Measurements from ENCODE around the gene NEDD8.

NEDD8 gene

GRCh38 chr14:24192933-24193332, 39.2 kb downstream of the NEDD8 start:
- FAIRE-seq: no peak
- DNase-seq (ENCODE audit: insufficient read length, low spot score): no peak
- TF ChIP-seq, protein P1, sequence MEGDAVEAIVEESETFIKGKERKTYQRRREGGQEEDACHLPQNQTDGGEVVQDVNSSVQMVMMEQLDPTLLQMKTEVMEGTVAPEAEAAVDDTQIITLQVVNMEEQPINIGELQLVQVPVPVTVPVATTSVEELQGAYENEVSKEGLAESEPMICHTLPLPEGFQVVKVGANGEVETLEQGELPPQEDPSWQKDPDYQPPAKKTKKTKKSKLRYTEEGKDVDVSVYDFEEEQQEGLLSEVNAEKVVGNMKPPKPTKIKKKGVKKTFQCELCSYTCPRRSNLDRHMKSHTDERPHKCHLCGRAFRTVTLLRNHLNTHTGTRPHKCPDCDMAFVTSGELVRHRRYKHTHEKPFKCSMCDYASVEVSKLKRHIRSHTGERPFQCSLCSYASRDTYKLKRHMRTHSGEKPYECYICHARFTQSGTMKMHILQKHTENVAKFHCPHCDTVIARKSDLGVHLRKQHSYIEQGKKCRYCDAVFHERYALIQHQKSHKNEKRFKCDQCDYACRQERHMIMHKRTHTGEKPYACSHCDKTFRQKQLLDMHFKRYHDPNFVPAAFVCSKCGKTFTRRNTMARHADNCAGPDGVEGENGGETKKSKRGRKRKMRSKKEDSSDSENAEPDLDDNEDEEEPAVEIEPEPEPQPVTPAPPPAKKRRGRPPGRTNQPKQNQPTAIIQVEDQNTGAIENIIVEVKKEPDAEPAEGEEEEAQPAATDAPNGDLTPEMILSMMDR (IDR thresholded peaks at IDR 0.05; ENCODE audit: insufficient read depth, missing control alignments): no peak

DNA sequence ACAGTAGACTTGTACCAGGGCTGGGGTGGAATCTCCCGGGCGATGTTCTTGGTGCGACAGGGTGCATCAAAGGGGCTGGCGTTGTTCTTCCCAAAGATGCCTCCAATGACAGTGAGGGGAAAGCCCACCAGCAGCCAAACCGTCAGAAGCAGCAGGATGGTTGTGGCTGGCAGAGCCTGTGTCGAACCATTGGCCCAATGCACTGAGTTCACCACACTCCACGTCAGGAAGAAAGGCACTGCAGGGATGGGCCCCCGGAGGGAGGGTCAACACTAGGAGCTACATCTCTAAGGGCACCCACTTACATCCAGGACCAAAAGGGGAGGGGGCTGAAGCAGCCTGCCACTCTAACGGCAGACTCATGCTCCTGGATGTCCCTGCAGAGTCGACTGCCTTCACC, 41.8 kb downstream of the NEDD8 start:
- no peak for FAIRE-seq

DNA sequence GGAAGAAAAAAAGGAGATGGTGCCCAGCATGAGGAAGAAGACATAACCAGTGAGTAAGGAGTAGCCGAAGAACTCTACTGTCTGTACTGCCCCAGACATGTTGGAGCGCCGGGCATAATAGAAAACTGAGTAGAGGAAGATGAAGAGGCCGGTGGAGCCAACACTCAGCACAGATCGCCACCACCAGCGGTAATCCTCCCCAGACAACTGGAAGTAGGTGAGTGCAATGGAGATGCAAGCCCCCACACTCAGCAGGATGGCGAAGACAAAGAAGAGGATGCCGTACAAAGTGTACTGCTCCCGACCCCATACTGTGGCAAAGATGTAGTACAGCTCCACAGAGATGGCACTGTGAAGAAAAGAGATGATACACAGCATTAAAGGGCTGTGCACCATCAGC, 42.7 kb downstream of the NEDD8 start:
- TF ChIP-seq, protein P1 (IDR thresholded peaks at IDR 0.05; ENCODE audit: insufficient read depth, missing control alignments): no peak
- FAIRE-seq: no peak

More for the DNA sequence above, 41.8 kb downstream of the NEDD8 start:
- TF ChIP-seq, protein P1 (IDR thresholded peaks at IDR 0.05; ENCODE audit: insufficient read depth, missing control alignments): no peak
- no peak for DNase-seq (ENCODE audit: insufficient read length, low spot score)

GRCh38 chr14:24189059-24189375, 43.1 kb downstream of the NEDD8 start:
- TF ChIP-seq, protein P1 (IDR thresholded peaks at IDR 0.05; ENCODE audit: insufficient read depth, missing control alignments): no peak
- FAIRE-seq (no peak), DNase-seq (ENCODE audit: insufficient read length, low spot score) (no peak)

More for the DNA sequence above, 42.7 kb downstream of the NEDD8 start:
- no peak for DNase-seq (ENCODE audit: insufficient read length, low spot score)

GRCh38 chr14:24188251-24189058, 43.7 kb downstream of the NEDD8 start, which contains the start of gene IPO4:
IPO4 (minus strand) TSS chr14:24188816; CDS start chr14:24188787, 29 bp downstream.
- TF ChIP-seq, protein P1 (IDR thresholded peaks at IDR 0.05; ENCODE audit: insufficient read depth, missing control alignments): no peak
- FAIRE-seq (no peak), DNase-seq (ENCODE audit: insufficient read length, low spot score) (peak; percentile 99)

DNA sequence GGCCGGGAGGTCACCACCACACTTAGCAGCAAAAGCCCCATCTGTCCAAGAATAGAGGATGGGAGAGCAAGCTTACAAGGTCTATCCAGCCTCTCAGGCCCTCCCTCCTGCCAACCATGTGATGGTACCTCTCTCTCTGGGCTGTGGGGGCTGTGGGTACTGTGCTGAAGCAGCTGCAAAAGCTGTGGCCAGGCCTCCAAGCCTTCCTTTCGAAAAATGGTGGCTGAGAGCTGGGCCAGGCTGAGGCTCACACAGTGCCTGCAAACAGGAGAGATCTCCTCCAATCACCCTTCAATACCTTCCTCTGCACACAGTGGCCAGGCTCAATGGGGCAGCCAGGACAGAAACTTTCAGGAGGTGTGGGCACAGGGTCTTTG, 44.6 kb downstream of the NEDD8 start:
- no peak for FAIRE-seq
- no peak for DNase-seq (ENCODE audit: insufficient read length, low spot score)
- TF ChIP-seq, protein P1 (IDR thresholded peaks at IDR 0.05; ENCODE audit: insufficient read depth, missing control alignments): no peak

DNA sequence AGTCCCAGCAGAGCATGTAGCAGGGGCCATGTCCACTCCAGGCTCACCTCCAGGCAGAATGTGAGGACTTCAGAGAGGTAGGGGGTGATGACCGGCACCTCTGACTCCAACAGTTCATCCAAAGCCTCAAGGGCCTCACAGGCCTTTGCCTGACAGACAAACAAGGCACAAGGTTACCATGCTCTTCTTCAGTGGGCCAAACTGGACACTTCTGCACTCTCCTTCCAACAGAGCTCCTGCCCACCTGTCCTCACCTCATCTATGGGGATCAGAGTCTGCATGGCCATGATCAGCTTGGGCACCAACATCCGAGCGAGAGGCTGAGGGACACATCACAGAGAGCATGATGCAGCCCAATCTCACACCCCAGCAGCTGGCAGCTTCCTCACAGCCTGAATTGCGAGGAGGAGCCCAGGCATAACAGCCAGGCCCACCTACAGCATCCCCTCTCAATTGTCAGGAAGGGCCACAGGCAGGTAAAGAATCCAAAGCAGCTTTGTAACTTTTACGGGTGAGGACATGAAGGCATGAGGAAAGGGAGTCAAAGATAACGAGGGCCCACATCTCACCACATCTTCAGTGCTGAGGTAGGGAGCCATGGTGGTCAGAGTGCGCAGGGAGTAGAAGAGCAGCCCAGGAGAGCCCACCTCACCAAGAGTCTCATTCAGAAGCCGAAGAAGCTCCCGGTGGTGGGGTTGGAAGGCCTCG, 45.2 kb downstream of the NEDD8 start:
- FAIRE-seq: no peak
- TF ChIP-seq, protein P1 (IDR thresholded peaks at IDR 0.05; ENCODE audit: insufficient read depth, missing control alignments): no peak
- DNase-seq (ENCODE audit: insufficient read length, low spot score): no peak

Data from D721Med (cell line).